ENCODE measurements around the gene SCAMP2. TPM values are rescaled to one million over a fixed set of nuclear protein-coding genes. Genes with fewer than 3 reads are reported as not detected.

Gene SCAMP2
- total RNA-seq, 1 experiment from 2014 or later: 50.2 TPM

- Histone ChIP-seq H2AFZ (ENCODE audit: low read length) (no peak overlapping the region), H2BK5ac (ENCODE audit: insufficient read length, low read length) (no peak overlapping the region), H3K56ac (ENCODE audit: insufficient read length, low read depth, low read length) (no peak overlapping the region), H4K20me1 (ENCODE audit: control insufficient read depth, insufficient read depth, insufficient read length) (peaks cover 3% of the 10 kb centered on the region), H2BK12ac (ENCODE audit: insufficient read length, low read depth, low read length) (no peak overlapping the region), H2BK20ac (ENCODE audit: low read depth, low read length, poor library complexity, severe bottlenecking) (no peak overlapping the region), H3K4me1 (ENCODE audit: insufficient read depth, low read length) (no peaks in the 10 kb centered on the region; the same call in 1 of the 2 replicates), H3K9me3 (ENCODE audit: control insufficient read depth, low read depth, low read length) (no peaks in the 10 kb centered on the region), H3K9ac (ENCODE audit: extremely low read depth, insufficient read length, low read length) (no peak overlapping the region), H3K4ac (ENCODE audit: low read depth, low read length) (no peak overlapping the region), H4K5ac (ENCODE audit: insufficient read length, low read depth, low read length) (no peak overlapping the region), H3K79me1 (ENCODE audit: insufficient read depth, low read depth, low read length, poor library complexity, severe bottlenecking) (no peaks in the 10 kb centered on the region), H4K8ac (replicated peaks; ENCODE audit: insufficient read length, low read depth, low read length) (no peak overlapping the region), H3K27me3 (ENCODE audit: insufficient read depth, low read length) (no peaks in the 10 kb centered on the region), H3K23ac (ENCODE audit: insufficient read length, low read depth, low read length) (no peak overlapping the region), H3T11ph (ENCODE audit: low read length) (no peak overlapping the region), H2BK120ac (ENCODE audit: low read depth, low read length, poor library complexity, severe bottlenecking) (no peak overlapping the region), H3K23me2 (ENCODE audit: insufficient read length, low read depth, low read length, poor library complexity, severe bottlenecking) (no peaks in the 10 kb centered on the region), H3K27ac (ENCODE audit: insufficient read length, low read depth, low read length) (no peak overlapping the region), H3K79me2 (ENCODE audit: insufficient read depth, low read length) (no peaks in the 10 kb centered on the region), H2AK5ac (ENCODE audit: insufficient read length, low read length) (no peak overlapping the region), H3K14ac (ENCODE audit: insufficient read depth, low read length) (no peak overlapping the region), H4K91ac (ENCODE audit: insufficient read length, low read depth, low read length) (no peak overlapping the region), H3K18ac (ENCODE audit: insufficient read length, low read depth, low read length) (no peak overlapping the region), H3K4me2 (ENCODE audit: insufficient read depth, insufficient read length, low read length) (no peak overlapping the region), H2BK15ac (ENCODE audit: low read depth, low read length) (no peak overlapping the region)
- peak; percentile 27; the same call in 1 of the 3 replicates for TF ChIP-seq CTCF (conservative IDR thresholded peaks at IDR 0.05)
- Mint-ChIP-seq H3K4me1 (peaks cover 18 to 39% of the 10 kb centered on the region in 2 experiments), H3K27ac (peak overlapping the region in 1 of 3 experiments; percentile 82; a peak in 3 of 7 replicates), H3K36me3 (ENCODE audit: insufficient read depth in 1 of 3, low read depth in 3 of 3) (peaks cover 6 to 37% (median 29%) of the 10 kb centered on the region in 3 experiments), H3K4me3 (no peak overlapping the region), H3K9me3 (no peaks in the 10 kb centered on the region), H3K27me3 (ENCODE audit: low read depth) (peaks cover 2% of the 10 kb centered on the region)
- WGBS (ENCODE audit: extremely low coverage, insufficient read length, low lambda C conversion rate): no CpG with 5 or more reads among the region's 15 CpGs
- no peak for DNase-seq
Observed at GRCh38 chr15:74837482-74838136, 35.6 kb downstream of the SCAMP2 start.
